ENCODE results near the gene HS3ST3A1. TPM values are rescaled to one million over a fixed set of nuclear protein-coding genes. Genes with fewer than 3 reads are reported as not detected.
"Not testable (repeated sequence)": the region's sequence is repeated elsewhere in the genome, so short reads cannot be mapped to it uniquely, and the experiment has no call there.

HS3ST3A1 gene
- total RNA-seq, 1 donor from 2014 or later = 0.16 TPM

GRCh38 chr17:13575466-13575865 lies 26.3 kb downstream of the HS3ST3A1 start:
- no peak for DNase-seq

- DNase-seq = no peak
These were observed 29.1 kb downstream of the HS3ST3A1 start for GRCh38 chr17:13572581-13572980.

GRCh38 chr17:13569398-13570123 lies 32.2 kb downstream of the HS3ST3A1 start:
- no peak for DNase-seq

GRCh38 chr17:13568582-13569397 lies 32.9 kb downstream of the HS3ST3A1 start:
- no peak for DNase-seq

- no peak for DNase-seq
These were observed 37.9 kb downstream of the HS3ST3A1 start for GRCh38 chr17:13563866-13564265.

GRCh38 chr17:13562271-13562800 lies 39.4 kb downstream of the HS3ST3A1 start:
- no peak for DNase-seq

GRCh38 chr17:13561606-13562270 lies 40.0 kb downstream of the HS3ST3A1 start:
- DNase-seq = no peak

- DNase-seq = no peak
These were observed 40.8 kb downstream of the HS3ST3A1 start for GRCh38 chr17:13560935-13561334.

GRCh38 chr17:13558588-13558987 lies 43.1 kb downstream of the HS3ST3A1 start:
- DNase-seq = no peak

- DNase-seq = no peak
These were observed 44.7 kb downstream of the HS3ST3A1 start for GRCh38 chr17:13557077-13557476.

- no peak for DNase-seq
These were observed 47.5 kb downstream of the HS3ST3A1 start for GRCh38 chr17:13554231-13554630.

GRCh38 chr17:13550291-13550690 lies 51.4 kb downstream of the HS3ST3A1 start:
- no peak for DNase-seq

GRCh38 chr17:13548576-13548975 lies 53.2 kb downstream of the HS3ST3A1 start:
- DNase-seq = not testable (repeated sequence)

GRCh38 chr17:13546851-13547250 lies 54.9 kb downstream of the HS3ST3A1 start:
- no peak for DNase-seq

GRCh38 chr17:13545941-13546340 lies 55.8 kb downstream of the HS3ST3A1 start:
- no peak for DNase-seq

- no peak for DNase-seq
These were observed 57.0 kb downstream of the HS3ST3A1 start for GRCh38 chr17:13544765-13545164.

- DNase-seq = peak; percentile 17
These were observed 57.4 kb downstream of the HS3ST3A1 start for GRCh38 chr17:13544292-13544691.

GRCh38 chr17:13542636-13543035 lies 59.1 kb downstream of the HS3ST3A1 start:
- no peak for DNase-seq

GRCh38 chr17:13541032-13541480 lies 60.7 kb downstream of the HS3ST3A1 start:
- no peak for DNase-seq

- DNase-seq = no peak
These were observed 61.2 kb downstream of the HS3ST3A1 start for GRCh38 chr17:13540546-13540945.

GRCh38 chr17:13539421-13539820 lies 62.3 kb downstream of the HS3ST3A1 start:
- DNase-seq = no peak

GRCh38 chr17:13538841-13539411 lies 62.8 kb downstream of the HS3ST3A1 start:
- DNase-seq = no peak
